Right ventricle myocardium inferior (tissue), 1 donor: ENCODE measurements around the gene MRPS18C. TPM values are rescaled to one million over a fixed set of nuclear protein-coding genes. Genes with fewer than 3 reads are reported as not detected.
"Not testable (repeated sequence)": the region's sequence is repeated elsewhere in the genome, so short reads cannot be mapped to it uniquely, and the experiment has no call there.

Experiments
- ATAC-seq: fragments of 200-7000 bp; cut with Tn5 transposase; one replicate; pipeline ENCODE4 v1.9.1; 2020; ENCODE audit warnings: mild to moderate bottlenecking, moderate library complexity
- DNase-seq: peaks from one replicate; pipeline ENCODE4 v3.0.0; 2021; ENCODE audit errors: missing footprints
- intact Hi-C: fragments of 100-400 bp; cut with DNase I; formaldehyde crosslinking; loops from one replicate; pipeline ENCODE4 v1.11.0; 2022
- total RNA-seq: library from RNA; stranded (reverse); fragmentation: NEBNext Ultra II Directional; extraction: Animal tissue kit (Norgen Biotek cat#: 25700); gene quantifications from one replicate; pipeline ENCODE4 v1.2.1, GENCODE V29; 2021
- donor health status: DM: no; HTN: yes; CAD: no; lungs with severe emphysema.

MRPS18C gene
- total RNA-seq, 1 donor from 2014 or later: 67.7 TPM

- DNase-seq (no peak), ATAC-seq (no peak)
- intact Hi-C loops: loop anchor here (5.0 kb wide), 1 partner anchor 152 kb away; no protein-coding TSS in a partner anchor
These were observed 34.0 kb downstream of the MRPS18C start for GRCh38 chr4:83489711-83490326.

- intact Hi-C loops: loop anchor here (5.0 kb wide), 1 partner anchor 151 kb away; no protein-coding TSS in a partner anchor
- DNase-seq (no peak), ATAC-seq (no peak)
These were observed 35.1 kb downstream of the MRPS18C start for GRCh38 chr4:83490876-83491450.

- DNase-seq, intact Hi-C loops, ATAC-seq: not testable (repeated sequence)
These were observed 40.4 kb downstream of the MRPS18C start for GRCh38 chr4:83496085-83496917.

GRCh38 chr4:83498187-83498586 lies 42.3 kb downstream of the MRPS18C start:
- no peak for DNase-seq
- intact Hi-C loops: no loop called here
- no peak for ATAC-seq

GRCh38 chr4:83501671-83502070 lies 45.8 kb downstream of the MRPS18C start:
- ATAC-seq, DNase-seq, intact Hi-C loops: not testable (repeated sequence)

GRCh38 chr4:83503974-83504373 lies 48.1 kb downstream of the MRPS18C start:
- DNase-seq (no peak), ATAC-seq (no peak)
- intact Hi-C loops: no loop called here

- no peak for ATAC-seq
- intact Hi-C loops: no loop called here
- no peak for DNase-seq
These were observed 48.6 kb downstream of the MRPS18C start for GRCh38 chr4:83504503-83504902.

- DNase-seq: no peak
- no peak for ATAC-seq
- intact Hi-C loops: no loop called here
These were observed 49.1 kb downstream of the MRPS18C start for GRCh38 chr4:83504996-83505395.

GRCh38 chr4:83509156-83509585 lies 53.3 kb downstream of the MRPS18C start:
- not testable (repeated sequence) for ATAC-seq, DNase-seq
- intact Hi-C loops: loop anchor here (1.0 kb wide), 1 partner anchor 131 kb away; no protein-coding TSS in a partner anchor

- no peak for ATAC-seq
These were observed 54.6 kb downstream of the MRPS18C start for GRCh38 chr4:83510442-83510841.

More at GRCh38 chr4:83510442-83510841, 54.6 kb downstream of the MRPS18C start:
- DNase-seq: no peak
- intact Hi-C loops: no loop called here

Other genes starting within 250 kb of the MRPS18C start
- 27.3 TPM for gene COQ2, start 171.3 kb upstream of the MRPS18C start, total RNA-seq
- gene HPSE, start 121.2 kb upstream of the MRPS18C start, total RNA-seq: 1.8 TPM
- 13.6 TPM for gene HELQ, start 235 bp upstream of the MRPS18C start, total RNA-seq
- gene ABRAXAS1, start 29.0 kb downstream of the MRPS18C start, total RNA-seq: 6.3 TPM
- 33.8 TPM for gene GPAT3, start 80.0 kb downstream of the MRPS18C start, total RNA-seq